ENCODE data around the gene NUTM2D.
A peak's percentile ranks its signal among the peaks of the same experiment; 100 is the strongest.
"Not testable (repeated sequence)": the region's sequence is repeated elsewhere in the genome, so short reads cannot be mapped to it uniquely, and the experiment has no call there.

Gene NUTM2D

GRCh38 chr10:87342249-87342710 lies 15.3 kb upstream of the NUTM2D start:
- Mint-ChIP-seq H3K4me3 (peak overlapping the region; percentile 78 to 85), H3K4me1 (ENCODE audit: low read depth in 2 of 2) (peaks cover 8 to 15% of the 10 kb centered on the region in 2 donors), H3K27ac (peak overlapping the region; percentile 64 to 82)
- ATAC-seq (replicated peaks) (peak; percentile 81), DNase-seq (peak; percentile 60 to 64 (median 62))
- H3K27me3 Mint-ChIP-seq; H3K36me3 Mint-ChIP-seq (ENCODE audit: insufficient read depth); H3K9me3 Mint-ChIP-seq: not testable (repeated sequence)

- not testable (repeated sequence) for H3K36me3 Mint-ChIP-seq (ENCODE audit: insufficient read depth); H3K27me3 Mint-ChIP-seq; H3K9me3 Mint-ChIP-seq
- Mint-ChIP-seq H3K4me3 (peak overlapping the region; percentile 78 to 85), H3K4me1 (ENCODE audit: low read depth in 2 of 2) (peaks cover 8 to 15% of the 10 kb centered on the region in 2 donors), H3K27ac (peak overlapping the region; percentile 64 to 82)
- ATAC-seq (replicated peaks) (peak; percentile 73), DNase-seq (peak; percentile 70 to 83 (median 83))
Observed at GRCh38 chr10:87342711-87343258, 14.8 kb upstream of the NUTM2D start.

GRCh38 chr10:87345743-87346142 lies 11.8 kb upstream of the NUTM2D start:
- not testable (repeated sequence) for H3K9me3 Mint-ChIP-seq; H3K4me1 Mint-ChIP-seq (ENCODE audit: low read depth in 2 of 2); ATAC-seq (replicated peaks); H3K27ac Mint-ChIP-seq; H3K36me3 Mint-ChIP-seq (ENCODE audit: insufficient read depth); H3K27me3 Mint-ChIP-seq; DNase-seq; H3K4me3 Mint-ChIP-seq

- H3K4me3 Mint-ChIP-seq; H3K36me3 Mint-ChIP-seq (ENCODE audit: insufficient read depth); H3K27ac Mint-ChIP-seq: not testable (repeated sequence)
Observed at GRCh38 chr10:87350161-87350560, 7.4 kb upstream of the NUTM2D start.

GRCh38 chr10:87352825-87353224 lies 4.7 kb upstream of the NUTM2D start:
- not testable (repeated sequence) for H3K4me1 Mint-ChIP-seq (ENCODE audit: low read depth in 2 of 2); ATAC-seq (replicated peaks); H3K4me3 Mint-ChIP-seq; DNase-seq; H3K27me3 Mint-ChIP-seq; H3K9me3 Mint-ChIP-seq; H3K36me3 Mint-ChIP-seq (ENCODE audit: insufficient read depth); H3K27ac Mint-ChIP-seq

More at GRCh38 chr10:87350161-87350560, 7.4 kb upstream of the NUTM2D start:
- ATAC-seq (replicated peaks); H3K4me1 Mint-ChIP-seq (ENCODE audit: low read depth in 2 of 2); DNase-seq; H3K9me3 Mint-ChIP-seq; H3K27me3 Mint-ChIP-seq: not testable (repeated sequence)

GRCh38 chr10:87355110-87355509 lies 2.4 kb upstream of the NUTM2D start:
- H3K9me3 Mint-ChIP-seq; H3K27ac Mint-ChIP-seq; H3K4me3 Mint-ChIP-seq; H3K36me3 Mint-ChIP-seq (ENCODE audit: insufficient read depth); H3K27me3 Mint-ChIP-seq; H3K4me1 Mint-ChIP-seq (ENCODE audit: low read depth in 2 of 2); DNase-seq; ATAC-seq (replicated peaks): not testable (repeated sequence)

- not testable (repeated sequence) for H3K36me3 Mint-ChIP-seq (ENCODE audit: insufficient read depth)
Observed at GRCh38 chr10:87358159-87358558, 615 bp downstream of the NUTM2D start.

GRCh38 chr10:87369514-87370112 lies 12.1 kb downstream of the NUTM2D start:
- not testable (repeated sequence) for H3K9me3 Mint-ChIP-seq; ATAC-seq (replicated peaks); DNase-seq; H3K36me3 Mint-ChIP-seq (ENCODE audit: insufficient read depth); H3K27ac Mint-ChIP-seq; H3K27me3 Mint-ChIP-seq; H3K4me3 Mint-ChIP-seq; H3K4me1 Mint-ChIP-seq (ENCODE audit: low read depth in 2 of 2)

More at GRCh38 chr10:87358159-87358558, 615 bp downstream of the NUTM2D start:
- not testable (repeated sequence) for DNase-seq; H3K9me3 Mint-ChIP-seq; H3K27me3 Mint-ChIP-seq; H3K27ac Mint-ChIP-seq; H3K4me3 Mint-ChIP-seq; H3K4me1 Mint-ChIP-seq (ENCODE audit: low read depth in 2 of 2); ATAC-seq (replicated peaks)

- not testable (repeated sequence) for H3K27me3 Mint-ChIP-seq; ATAC-seq (replicated peaks); H3K27ac Mint-ChIP-seq; H3K4me3 Mint-ChIP-seq; DNase-seq; H3K9me3 Mint-ChIP-seq; H3K4me1 Mint-ChIP-seq (ENCODE audit: low read depth in 2 of 2); H3K36me3 Mint-ChIP-seq (ENCODE audit: insufficient read depth)
Observed at GRCh38 chr10:87374091-87374490, 16.5 kb downstream of the NUTM2D start.

GRCh38 chr10:87379115-87379514 lies 21.6 kb downstream of the NUTM2D start:
- H3K9me3 Mint-ChIP-seq; H3K36me3 Mint-ChIP-seq (ENCODE audit: insufficient read depth); H3K4me1 Mint-ChIP-seq (ENCODE audit: low read depth in 2 of 2); H3K27ac Mint-ChIP-seq; H3K4me3 Mint-ChIP-seq; ATAC-seq (replicated peaks); DNase-seq; H3K27me3 Mint-ChIP-seq: not testable (repeated sequence)

GRCh38 chr10:87383149-87383857 lies 25.8 kb downstream of the NUTM2D start:
- H3K4me1 Mint-ChIP-seq (ENCODE audit: low read depth in 2 of 2); DNase-seq; H3K27ac Mint-ChIP-seq; H3K4me3 Mint-ChIP-seq; ATAC-seq (replicated peaks); H3K36me3 Mint-ChIP-seq (ENCODE audit: insufficient read depth); H3K9me3 Mint-ChIP-seq: not testable (repeated sequence)
- peaks cover 0 to 15% of the 10 kb centered on the region in 2 donors for H3K27me3 Mint-ChIP-seq

- H3K27ac Mint-ChIP-seq; ATAC-seq (replicated peaks); DNase-seq; H3K9me3 Mint-ChIP-seq; H3K4me3 Mint-ChIP-seq; H3K4me1 Mint-ChIP-seq (ENCODE audit: low read depth in 2 of 2); H3K36me3 Mint-ChIP-seq (ENCODE audit: insufficient read depth): not testable (repeated sequence)
- peaks cover 0 to 15% of the 10 kb centered on the region in 2 donors for H3K27me3 Mint-ChIP-seq
Observed at GRCh38 chr10:87384283-87384682, 26.7 kb downstream of the NUTM2D start.

GRCh38 chr10:87385762-87386360 lies 28.3 kb downstream of the NUTM2D start:
- H3K9me3 Mint-ChIP-seq = not testable (repeated sequence)

More at GRCh38 chr10:87385762-87386360, 28.3 kb downstream of the NUTM2D start:
- not testable (repeated sequence) for ATAC-seq (replicated peaks); H3K4me3 Mint-ChIP-seq; H3K27ac Mint-ChIP-seq; H3K36me3 Mint-ChIP-seq (ENCODE audit: insufficient read depth); DNase-seq; H3K4me1 Mint-ChIP-seq (ENCODE audit: low read depth in 2 of 2)
- H3K27me3 Mint-ChIP-seq = peaks cover 0 to 15% of the 10 kb centered on the region in 2 donors
